HAP-1 (cell line): ENCODE measurements around the gene RETREG1.
A peak's percentile ranks its signal among the peaks of the same experiment; 100 is the strongest.
"Not testable (repeated sequence)": the region's sequence is repeated elsewhere in the genome, so short reads cannot be mapped to it uniquely, and the experiment has no call there.

Source experiments
- DNase-seq, 2 experiments: peaks; one replicate each; pipeline ENCODE4 v3.0.0-alpha.2; 2016 to 2020; ENCODE audit warnings: low spot score in 2 of 2
- H3K27me3 ChIP-seq: fragments of 250-450 bp; sonication (Bioruptor Pico); 2 replicates; pipeline ENCODE4 v1.5.1; 2020; ENCODE audit warnings: low read depth, mild to moderate bottlenecking, moderate library complexity
- H3K36me3 ChIP-seq: fragments of 250-450 bp; sonication (Bioruptor Pico); replicated peaks from 2 replicates; pipeline ENCODE4 v1.5.1; 2020; ENCODE audit warnings: mild to moderate bottlenecking
- H3K4me1 ChIP-seq: fragments of 250-450 bp; sonication (Bioruptor Pico); 2 replicates; pipeline ENCODE4 v1.5.1; 2020; ENCODE audit warnings: mild to moderate bottlenecking
- H3K4me3 ChIP-seq: fragments of 250-450 bp; sonication (Bioruptor Pico); 2 replicates; pipeline ENCODE4 v1.5.1; 2020; ENCODE audit warnings: mild to moderate bottlenecking, moderate library complexity
- H3K9me3 ChIP-seq: fragments of 250-450 bp; sonication (Bioruptor Pico); 2 replicates; pipeline ENCODE4 v1.5.1; 2020; ENCODE audit warnings: mild to moderate bottlenecking, moderate library complexity
- in situ Hi-C: fragments of 300-500 bp; cut with MboI; formaldehyde crosslinking; loops from 3 replicates; pipeline ENCODE4 v1.14.3; 2020; ENCODE audit warnings: low sequenced_read_pairs, inconsistent platforms, mixed read lengths

The RETREG1 gene

GRCh38 chr5:16616536-16617273 is at the start of gene RETREG1:
TSS of gene RETREG1 (minus strand) at chr5:16616997. CDS start at chr5:16616971, 26 bp downstream.
- no peaks in the 10 kb centered on the region for H3K9me3 ChIP-seq
- peaks cover 19% of the 10 kb centered on the region for H3K4me1 ChIP-seq
- H3K27me3 ChIP-seq = no peaks in the 10 kb centered on the region
- in situ Hi-C loops = no loop called here
- H3K4me3 ChIP-seq = peak within 1 kb of the TSS; percentile 64
- DNase-seq = peak; percentile 46 to 80
- no peaks in the 10 kb centered on the region for H3K36me3 ChIP-seq

GRCh38 chr5:16666130-16666882 is 49.5 kb upstream of the RETREG1 start:
- no peak for DNase-seq
- in situ Hi-C loops = loop anchor here (25.0 kb wide), 1 partner anchor 179 kb away; no protein-coding TSS in a partner anchor
- Histone ChIP-seq H3K27me3 (no peaks in the 10 kb centered on the region), H3K4me3 (no peak overlapping the region), H3K4me1 (no peaks in the 10 kb centered on the region), H3K9me3 (no peaks in the 10 kb centered on the region), H3K36me3 (peaks cover 69% of the 10 kb centered on the region)

GRCh38 chr5:16665601-16666000 is 48.8 kb upstream of the RETREG1 start:
- no peaks in the 10 kb centered on the region for H3K27me3 ChIP-seq
- in situ Hi-C loops = loop anchor here (25.0 kb wide), 1 partner anchor 178 kb away; no protein-coding TSS in a partner anchor
- no peak for DNase-seq
- H3K9me3 ChIP-seq = no peaks in the 10 kb centered on the region
- H3K4me1 ChIP-seq = no peaks in the 10 kb centered on the region
- peaks cover 62% of the 10 kb centered on the region for H3K36me3 ChIP-seq
- H3K4me3 ChIP-seq = no peak overlapping the region

GRCh38 chr5:16664368-16664767 is 47.6 kb upstream of the RETREG1 start:
- Histone ChIP-seq H3K4me1 (no peaks in the 10 kb centered on the region), H3K36me3 (peaks cover 50% of the 10 kb centered on the region), H3K4me3 (no peak overlapping the region), H3K9me3 (no peaks in the 10 kb centered on the region), H3K27me3 (no peaks in the 10 kb centered on the region)
- in situ Hi-C loops = loop anchor here (25.0 kb wide), 1 partner anchor 177 kb away; no protein-coding TSS in a partner anchor
- DNase-seq = no peak

- Histone ChIP-seq H3K4me3 (no peak overlapping the region), H3K27me3 (no peaks in the 10 kb centered on the region; the same call in 1 of the 2 replicates), H3K36me3 (peaks cover 44% of the 10 kb centered on the region), H3K4me1 (no peaks in the 10 kb centered on the region), H3K9me3 (no peaks in the 10 kb centered on the region)
- no peak for DNase-seq
- in situ Hi-C loops = loop anchor here (25.0 kb wide), 1 partner anchor 177 kb away; no protein-coding TSS in a partner anchor
These were observed 47.0 kb upstream of the RETREG1 start for GRCh38 chr5:16663840-16664239.

GRCh38 chr5:16661713-16662112 is 44.9 kb upstream of the RETREG1 start:
- no peak overlapping the region for H3K4me3 ChIP-seq
- in situ Hi-C loops = loop anchor here (25.0 kb wide), 1 partner anchor 174 kb away; no protein-coding TSS in a partner anchor
- DNase-seq = no peak
- peaks cover 23% of the 10 kb centered on the region for H3K36me3 ChIP-seq
- no peaks in the 10 kb centered on the region; the same call in 1 of the 2 replicates for H3K9me3 ChIP-seq
- H3K27me3 ChIP-seq = no peaks in the 10 kb centered on the region; the same call in 1 of the 2 replicates
- H3K4me1 ChIP-seq = no peaks in the 10 kb centered on the region

- no peaks in the 10 kb centered on the region for H3K4me1 ChIP-seq
- H3K4me3 ChIP-seq = no peak overlapping the region
- peaks cover 16% of the 10 kb centered on the region for H3K36me3 ChIP-seq
- H3K9me3 ChIP-seq = no peaks in the 10 kb centered on the region; the same call in 1 of the 2 replicates
- DNase-seq = no peak
- no peaks in the 10 kb centered on the region; the same call in 1 of the 2 replicates for H3K27me3 ChIP-seq
- in situ Hi-C loops = loop anchor here (25.0 kb wide), 1 partner anchor 174 kb away; no protein-coding TSS in a partner anchor
These were observed 44.2 kb upstream of the RETREG1 start for GRCh38 chr5:16660982-16661381.

GRCh38 chr5:16659536-16659935 is 42.7 kb upstream of the RETREG1 start:
- H3K4me3 ChIP-seq = no peak overlapping the region
- H3K27me3 ChIP-seq = no peaks in the 10 kb centered on the region; the same call in 1 of the 2 replicates
- DNase-seq = no peak
- H3K9me3 ChIP-seq = no peaks in the 10 kb centered on the region; the same call in 1 of the 2 replicates
- in situ Hi-C loops = loop anchor here (25.0 kb wide), 1 partner anchor 172 kb away; no protein-coding TSS in a partner anchor
- peaks cover 3% of the 10 kb centered on the region for H3K36me3 ChIP-seq
- no peaks in the 10 kb centered on the region for H3K4me1 ChIP-seq

GRCh38 chr5:16656561-16657191 is 39.9 kb upstream of the RETREG1 start:
- Histone ChIP-seq H3K9me3 (no peaks in the 10 kb centered on the region; the same call in 1 of the 2 replicates), H3K27me3 (no peaks in the 10 kb centered on the region; the same call in 1 of the 2 replicates), H3K4me3 (no peak overlapping the region), H3K4me1 (no peaks in the 10 kb centered on the region), H3K36me3 (no peaks in the 10 kb centered on the region)
- DNase-seq = no peak
- in situ Hi-C loops = loop anchor here (25.0 kb wide), 1 partner anchor 169 kb away; no protein-coding TSS in a partner anchor

GRCh38 chr5:16654647-16655334 is 38.0 kb upstream of the RETREG1 start:
- H3K9me3 ChIP-seq = no peaks in the 10 kb centered on the region; the same call in 1 of the 2 replicates
- DNase-seq = no peak

GRCh38 chr5:16648739-16649138 is 31.9 kb upstream of the RETREG1 start:
- in situ Hi-C loops, H3K27me3 ChIP-seq, H3K36me3 ChIP-seq, H3K4me1 ChIP-seq, H3K4me3 ChIP-seq, H3K9me3 ChIP-seq, DNase-seq: not testable (repeated sequence)

More at GRCh38 chr5:16654647-16655334, 38.0 kb upstream of the RETREG1 start:
- Histone ChIP-seq H3K4me3 (no peak overlapping the region), H3K36me3 (no peaks in the 10 kb centered on the region), H3K4me1 (no peaks in the 10 kb centered on the region), H3K27me3 (no peaks in the 10 kb centered on the region; the same call in 1 of the 2 replicates)
- in situ Hi-C loops = loop anchor here (25.0 kb wide), 1 partner anchor 167 kb away; no protein-coding TSS in a partner anchor

GRCh38 chr5:16644301-16644889 is 27.6 kb upstream of the RETREG1 start:
- H3K36me3 ChIP-seq = no peaks in the 10 kb centered on the region
- in situ Hi-C loops = no loop called here

More at GRCh38 chr5:16644301-16644889, 27.6 kb upstream of the RETREG1 start:
- no peaks in the 10 kb centered on the region for H3K4me1 ChIP-seq
- H3K27me3 ChIP-seq = no peaks in the 10 kb centered on the region
- H3K4me3 ChIP-seq = no peak overlapping the region
- no peak for DNase-seq
- no peaks in the 10 kb centered on the region for H3K9me3 ChIP-seq
